ENCODE measurements around the gene CEP20.

GRCh38 chr16:15932939-15933338, 44.5 kb upstream of the CEP20 start:
- TF ChIP-seq POLR2AphosphoS5 (IDR thresholded peaks at IDR 0.05) = no peak
- TF ChIP-seq POLR2A (IDR thresholded peaks at IDR 0.05) = no peak
- TF ChIP-seq CTCF (IDR thresholded peaks at IDR 0.05) = no peak

Measured in suprapubic skin (tissue), 4 donors.